ENCODE data around the gene CNNM1. TPM values are rescaled to one million over a fixed set of nuclear protein-coding genes. Genes with fewer than 3 reads are reported as not detected.
A peak's percentile ranks its signal among the peaks of the same experiment; 100 is the strongest.

CNNM1 gene
- total RNA-seq, 4 donors from 2014 or later: 2.3 to 4.4 (median 4.2) TPM

DNA sequence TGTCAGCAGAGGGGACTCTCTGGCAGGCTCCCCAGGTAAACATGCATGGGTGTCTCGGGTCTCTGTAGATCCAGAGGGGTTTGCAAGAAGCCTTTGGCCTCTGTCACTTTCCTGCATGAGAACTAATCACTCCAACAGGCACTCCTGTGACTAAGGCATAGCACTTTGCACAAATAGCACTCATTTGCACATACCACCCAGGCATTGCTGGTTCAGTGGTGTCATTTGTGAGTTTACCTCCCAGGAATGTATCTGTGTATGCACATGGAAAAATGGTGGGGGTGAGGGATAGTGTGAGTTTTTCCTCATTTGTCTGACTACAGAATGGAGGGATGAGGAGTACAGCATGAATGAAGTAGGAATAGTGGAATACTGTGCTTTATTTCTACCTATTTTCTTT, 39.5 kb downstream of the CNNM1 start:
- WGBS: 76% methylated on average over 1 of the region's 1 CpG
- Histone ChIP-seq H3K4me3 (no peak overlapping the region), H3K27me3 (no peaks in the 10 kb centered on the region)

DNA sequence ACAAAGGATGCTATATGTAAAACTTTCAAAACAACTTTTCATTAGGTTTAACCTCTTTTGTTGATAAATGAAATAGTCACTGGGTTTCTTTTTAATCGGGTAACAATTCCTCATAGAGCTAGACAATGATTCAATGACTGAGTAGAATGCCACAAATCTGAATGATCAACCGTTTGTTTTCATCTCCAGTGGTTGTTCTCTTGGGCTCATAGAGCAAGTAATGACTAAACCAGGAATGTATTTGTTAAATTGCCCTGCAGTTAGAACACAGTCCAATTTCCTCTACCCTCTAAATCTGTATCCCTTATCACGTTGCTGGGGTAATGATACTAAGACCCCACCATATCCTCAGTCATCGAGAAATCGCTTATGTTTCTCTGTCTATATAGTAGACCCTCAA, 40.0 kb downstream of the CNNM1 start:
- H3K4me3 ChIP-seq: no peak overlapping the region
- whole genome bisulfite sequencing: 89% methylated on average over 5 of the region's 5 CpGs
- no peaks in the 10 kb centered on the region for H3K27me3 ChIP-seq
- no peaks in the 10 kb centered on the region for H3K4me1 ChIP-seq
- DNase-seq (ENCODE audit: low spot score in 2 of 2): no peak
- no peak overlapping the region for H3K27ac ChIP-seq
- no peaks in the 10 kb centered on the region for H3K9me3 ChIP-seq
- no peaks in the 10 kb centered on the region for H3K36me3 ChIP-seq
- TF ChIP-seq EP300 (IDR thresholded peaks at IDR 0.05): no peak
- TF ChIP-seq, protein P1, sequence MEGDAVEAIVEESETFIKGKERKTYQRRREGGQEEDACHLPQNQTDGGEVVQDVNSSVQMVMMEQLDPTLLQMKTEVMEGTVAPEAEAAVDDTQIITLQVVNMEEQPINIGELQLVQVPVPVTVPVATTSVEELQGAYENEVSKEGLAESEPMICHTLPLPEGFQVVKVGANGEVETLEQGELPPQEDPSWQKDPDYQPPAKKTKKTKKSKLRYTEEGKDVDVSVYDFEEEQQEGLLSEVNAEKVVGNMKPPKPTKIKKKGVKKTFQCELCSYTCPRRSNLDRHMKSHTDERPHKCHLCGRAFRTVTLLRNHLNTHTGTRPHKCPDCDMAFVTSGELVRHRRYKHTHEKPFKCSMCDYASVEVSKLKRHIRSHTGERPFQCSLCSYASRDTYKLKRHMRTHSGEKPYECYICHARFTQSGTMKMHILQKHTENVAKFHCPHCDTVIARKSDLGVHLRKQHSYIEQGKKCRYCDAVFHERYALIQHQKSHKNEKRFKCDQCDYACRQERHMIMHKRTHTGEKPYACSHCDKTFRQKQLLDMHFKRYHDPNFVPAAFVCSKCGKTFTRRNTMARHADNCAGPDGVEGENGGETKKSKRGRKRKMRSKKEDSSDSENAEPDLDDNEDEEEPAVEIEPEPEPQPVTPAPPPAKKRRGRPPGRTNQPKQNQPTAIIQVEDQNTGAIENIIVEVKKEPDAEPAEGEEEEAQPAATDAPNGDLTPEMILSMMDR (IDR thresholded peaks at IDR 0.05): no peak
- no peak for TF ChIP-seq POLR2AphosphoS5 (IDR thresholded peaks at IDR 0.05)
- no peak for TF ChIP-seq POLR2A (IDR thresholded peaks at IDR 0.05)

More for the DNA sequence above, 39.5 kb downstream of the CNNM1 start:
- Histone ChIP-seq H3K36me3 (no peaks in the 10 kb centered on the region), H3K9me3 (no peaks in the 10 kb centered on the region), H3K27ac (no peak overlapping the region), H3K4me1 (no peaks in the 10 kb centered on the region)
- no peak for DNase-seq (ENCODE audit: low spot score in 2 of 2)
- TF ChIP-seq EP300 (IDR thresholded peaks at IDR 0.05) (no peak), POLR2A (IDR thresholded peaks at IDR 0.05) (no peak), POLR2AphosphoS5 (IDR thresholded peaks at IDR 0.05) (no peak)
- TF ChIP-seq, protein P1 (IDR thresholded peaks at IDR 0.05): no peak

DNA sequence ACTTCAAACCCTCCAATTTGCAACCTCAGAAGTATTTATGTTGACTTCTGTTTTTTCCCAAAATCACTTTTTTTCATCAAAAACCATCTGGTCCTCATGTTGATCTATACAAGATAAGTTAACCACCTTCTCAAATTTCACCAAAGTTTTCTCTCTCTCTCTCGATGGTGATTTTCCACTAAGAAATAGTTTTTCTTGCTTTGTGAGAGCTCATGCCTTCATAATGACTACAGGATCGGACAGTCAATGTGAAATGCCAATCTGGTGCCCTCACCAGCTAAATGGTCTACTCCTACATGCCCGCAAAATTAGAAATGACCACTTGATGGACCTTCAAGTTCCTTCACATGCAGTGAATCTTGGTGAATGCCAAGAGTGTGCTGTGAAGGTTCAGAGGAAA, 40.4 kb downstream of the CNNM1 start:
- Histone ChIP-seq H3K9me3 (no peaks in the 10 kb centered on the region), H3K27ac (no peak overlapping the region), H3K4me3 (no peak overlapping the region), H3K27me3 (no peaks in the 10 kb centered on the region), H3K36me3 (no peaks in the 10 kb centered on the region), H3K4me1 (no peaks in the 10 kb centered on the region)
- TF ChIP-seq POLR2A (IDR thresholded peaks at IDR 0.05): no peak
- TF ChIP-seq, protein P1 (IDR thresholded peaks at IDR 0.05): no peak
- TF ChIP-seq EP300 (IDR thresholded peaks at IDR 0.05): no peak
- no peak for TF ChIP-seq POLR2AphosphoS5 (IDR thresholded peaks at IDR 0.05)
- no peak for DNase-seq (ENCODE audit: low spot score in 2 of 2)
- WGBS: 85% methylated on average over 3 of the region's 3 CpGs

DNA sequence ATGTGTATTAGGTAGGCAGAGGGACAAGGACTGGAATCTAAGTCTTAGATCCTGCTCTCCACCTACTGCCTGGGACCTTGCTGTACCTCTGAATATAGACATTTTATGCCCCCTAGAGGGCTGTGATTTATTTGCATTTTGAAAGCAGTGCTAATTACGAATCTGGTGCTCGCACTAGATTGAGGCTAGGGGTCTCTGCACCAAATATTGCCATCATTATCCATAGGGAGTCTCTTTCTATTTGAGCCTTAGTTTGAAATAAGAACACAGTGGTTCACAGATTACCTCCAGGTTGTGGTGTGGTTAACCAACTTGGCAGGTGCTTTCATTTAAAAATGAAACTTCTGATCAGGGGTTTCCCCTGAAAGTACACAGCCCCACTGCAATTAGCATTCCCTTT, 41.8 kb downstream of the CNNM1 start:
- H3K4me3 ChIP-seq: no peak overlapping the region
- no peaks in the 10 kb centered on the region for H3K36me3 ChIP-seq
- TF ChIP-seq POLR2AphosphoS5 (IDR thresholded peaks at IDR 0.05): no peak
- TF ChIP-seq, protein P1 (IDR thresholded peaks at IDR 0.05): peak in 1 of 2 donors; percentile 16
- no peaks in the 10 kb centered on the region for H3K4me1 ChIP-seq
- H3K27ac ChIP-seq: no peak overlapping the region
- H3K27me3 ChIP-seq: no peaks in the 10 kb centered on the region
- no peak for DNase-seq (ENCODE audit: low spot score in 2 of 2)
- 47% methylated on average over 2 of the region's 2 CpGs for WGBS
- no peaks in the 10 kb centered on the region for H3K9me3 ChIP-seq

DNA sequence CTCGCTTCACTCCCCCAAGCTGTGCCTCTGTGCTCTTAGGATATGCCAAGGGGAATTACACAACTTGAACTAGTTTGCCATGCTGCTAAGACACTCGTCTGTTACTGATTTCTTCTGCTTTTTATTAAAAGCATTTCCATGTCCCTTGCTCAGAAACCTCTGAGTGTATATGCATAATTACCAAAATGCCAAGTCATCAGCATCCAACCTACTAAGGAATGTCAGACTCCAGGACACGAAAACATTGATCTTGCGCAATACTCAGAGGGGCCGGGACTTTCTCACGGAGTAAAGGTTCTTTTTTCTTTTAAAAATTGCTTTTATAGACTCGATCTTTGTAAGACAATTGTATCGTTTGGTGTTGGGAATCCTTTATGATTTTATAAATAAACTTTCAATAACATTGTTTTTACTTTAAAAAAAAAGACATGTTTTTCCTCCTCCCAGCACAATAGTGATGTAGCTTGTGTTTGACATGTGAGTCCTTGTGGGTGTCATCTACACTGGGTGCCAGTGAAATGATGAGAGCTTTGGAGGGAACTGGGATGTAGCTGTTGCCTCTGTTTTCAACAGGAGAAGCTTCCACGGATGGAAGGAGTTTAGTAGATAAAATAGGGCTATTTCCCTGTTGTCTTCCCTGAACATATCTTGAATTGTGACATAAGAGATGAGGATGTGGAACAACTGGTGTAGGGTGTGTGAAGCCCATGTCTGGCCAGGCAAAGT, 43.6 kb downstream of the CNNM1 start:
- Histone ChIP-seq H3K27me3 (no peaks in the 10 kb centered on the region), H3K27ac (no peak overlapping the region), H3K4me1 (no peaks in the 10 kb centered on the region), H3K36me3 (no peaks in the 10 kb centered on the region), H3K4me3 (no peak overlapping the region), H3K9me3 (no peaks in the 10 kb centered on the region)
- TF ChIP-seq POLR2A (IDR thresholded peaks at IDR 0.05) (no peak), EP300 (IDR thresholded peaks at IDR 0.05) (no peak), POLR2AphosphoS5 (IDR thresholded peaks at IDR 0.05) (no peak)
- TF ChIP-seq, protein P1 (IDR thresholded peaks at IDR 0.05): no peak
- no peak for DNase-seq (ENCODE audit: low spot score in 2 of 2)
- 55% methylated on average over 9 of the region's 9 CpGs for WGBS

Measured in suprapubic skin (tissue), 4 donors.